ENCODE results near the gene KCNJ9.

DNA sequence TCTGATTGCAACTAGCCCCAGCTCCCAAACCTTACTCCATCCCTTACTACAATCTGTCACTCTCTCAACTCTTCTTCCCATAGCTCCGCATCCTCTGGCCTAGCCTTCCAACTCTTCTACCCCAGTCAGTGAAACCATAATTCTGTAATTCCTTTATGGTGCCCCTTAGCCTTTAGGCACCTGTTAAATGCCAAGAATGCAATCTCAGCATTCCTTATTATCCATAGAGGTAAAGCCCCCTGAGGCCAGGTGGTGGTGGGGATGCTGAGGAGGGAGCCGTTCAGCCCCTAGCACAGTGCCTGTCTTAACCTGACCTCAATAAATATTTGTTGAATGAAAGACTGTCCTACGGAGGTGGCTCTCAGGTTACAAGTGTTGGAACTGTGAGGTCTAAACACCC, 48.2 kb downstream of the KCNJ9 start:
- TF ChIP-seq, protein P1, sequence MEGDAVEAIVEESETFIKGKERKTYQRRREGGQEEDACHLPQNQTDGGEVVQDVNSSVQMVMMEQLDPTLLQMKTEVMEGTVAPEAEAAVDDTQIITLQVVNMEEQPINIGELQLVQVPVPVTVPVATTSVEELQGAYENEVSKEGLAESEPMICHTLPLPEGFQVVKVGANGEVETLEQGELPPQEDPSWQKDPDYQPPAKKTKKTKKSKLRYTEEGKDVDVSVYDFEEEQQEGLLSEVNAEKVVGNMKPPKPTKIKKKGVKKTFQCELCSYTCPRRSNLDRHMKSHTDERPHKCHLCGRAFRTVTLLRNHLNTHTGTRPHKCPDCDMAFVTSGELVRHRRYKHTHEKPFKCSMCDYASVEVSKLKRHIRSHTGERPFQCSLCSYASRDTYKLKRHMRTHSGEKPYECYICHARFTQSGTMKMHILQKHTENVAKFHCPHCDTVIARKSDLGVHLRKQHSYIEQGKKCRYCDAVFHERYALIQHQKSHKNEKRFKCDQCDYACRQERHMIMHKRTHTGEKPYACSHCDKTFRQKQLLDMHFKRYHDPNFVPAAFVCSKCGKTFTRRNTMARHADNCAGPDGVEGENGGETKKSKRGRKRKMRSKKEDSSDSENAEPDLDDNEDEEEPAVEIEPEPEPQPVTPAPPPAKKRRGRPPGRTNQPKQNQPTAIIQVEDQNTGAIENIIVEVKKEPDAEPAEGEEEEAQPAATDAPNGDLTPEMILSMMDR (IDR thresholded peaks at IDR 0.05), result no peak
- no peak for TF ChIP-seq POLR2A (IDR thresholded peaks at IDR 0.05)
